Fibroblast of skin of scalp (primary cell): ENCODE results near the gene BRD1.
"Not testable (repeated sequence)": the region's sequence is repeated elsewhere in the genome, so short reads cannot be mapped to it uniquely, and the experiment has no call there.

Source experiments
- DNase-seq: peaks from one replicate; pipeline ENCODE4 v3.0.0-alpha.2; 2013

BRD1 gene

GRCh38 chr22:49768077-49768910, 59.4 kb downstream of the BRD1 start:
- DNase-seq, result no peak

- DNase-seq, result peak; percentile 58
Measured at GRCh38 chr22:49767355-49768062, 60.2 kb downstream of the BRD1 start.

DNA sequence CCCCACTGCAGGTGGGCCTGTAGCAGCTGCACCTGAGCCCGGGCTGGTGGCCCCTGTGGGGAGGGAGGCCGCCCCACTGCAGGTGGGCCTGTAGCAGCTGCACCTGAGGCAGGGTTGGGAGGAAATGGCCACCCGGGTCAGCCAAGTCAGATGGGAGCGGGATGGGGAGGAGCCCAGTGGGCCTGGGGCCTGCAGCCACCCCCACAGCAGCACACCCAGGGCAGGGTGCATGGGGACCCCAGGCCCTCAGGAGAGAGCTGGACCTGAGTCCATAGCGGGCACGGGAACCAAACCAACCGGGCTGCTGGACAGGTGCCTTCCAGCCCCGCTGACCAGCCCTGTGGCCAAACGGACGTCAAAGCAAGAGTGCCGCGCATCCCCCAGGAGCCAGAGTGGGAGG, 61.7 kb downstream of the BRD1 start:
- DNase-seq, result no peak

DNA sequence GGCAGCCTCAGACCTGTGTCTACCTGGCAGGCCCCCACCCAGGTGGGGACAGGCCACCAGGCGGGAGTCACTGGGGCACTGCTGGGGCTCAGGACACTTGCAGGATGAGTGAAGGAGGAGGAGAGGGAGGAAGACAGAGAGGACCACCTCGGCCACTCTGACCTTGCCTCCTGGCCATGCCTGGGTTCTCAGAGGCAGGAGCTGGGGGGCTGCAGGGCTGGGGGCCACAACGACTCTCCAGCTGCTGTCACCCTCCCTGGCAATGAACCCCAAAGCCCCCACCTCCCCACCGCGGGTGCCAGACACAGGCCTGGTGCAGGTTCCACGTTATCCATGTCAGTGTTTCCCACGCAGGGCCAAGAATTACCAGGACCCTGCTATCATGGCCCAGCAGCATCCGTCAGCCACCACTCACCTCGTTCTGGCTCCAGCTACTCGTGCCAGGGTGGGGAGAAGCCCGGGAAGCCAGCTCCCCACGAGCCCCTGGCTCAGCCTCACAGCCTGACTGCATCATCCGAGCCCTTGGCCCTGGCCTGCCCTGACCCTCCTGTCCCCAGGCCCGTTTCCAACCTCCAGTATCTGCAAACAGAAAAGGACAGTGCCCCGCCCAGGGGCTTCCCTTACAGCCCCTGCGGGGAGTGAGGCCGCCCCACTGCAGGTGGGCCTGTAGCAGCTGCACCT, 62.4 kb downstream of the BRD1 start:
- no peak for DNase-seq

- DNase-seq, result peak; percentile 36
Measured at GRCh38 chr22:49764127-49764581, 63.5 kb downstream of the BRD1 start.

- no peak for DNase-seq
Measured at GRCh38 chr22:49763696-49764095, 64.0 kb downstream of the BRD1 start.

- no peak for DNase-seq
Measured at GRCh38 chr22:49763138-49763537, 64.5 kb downstream of the BRD1 start.

GRCh38 chr22:49762571-49762970, 65.1 kb downstream of the BRD1 start:
- not testable (repeated sequence) for DNase-seq

- DNase-seq, result no peak
Measured at GRCh38 chr22:49761836-49762235, 65.8 kb downstream of the BRD1 start.

DNA sequence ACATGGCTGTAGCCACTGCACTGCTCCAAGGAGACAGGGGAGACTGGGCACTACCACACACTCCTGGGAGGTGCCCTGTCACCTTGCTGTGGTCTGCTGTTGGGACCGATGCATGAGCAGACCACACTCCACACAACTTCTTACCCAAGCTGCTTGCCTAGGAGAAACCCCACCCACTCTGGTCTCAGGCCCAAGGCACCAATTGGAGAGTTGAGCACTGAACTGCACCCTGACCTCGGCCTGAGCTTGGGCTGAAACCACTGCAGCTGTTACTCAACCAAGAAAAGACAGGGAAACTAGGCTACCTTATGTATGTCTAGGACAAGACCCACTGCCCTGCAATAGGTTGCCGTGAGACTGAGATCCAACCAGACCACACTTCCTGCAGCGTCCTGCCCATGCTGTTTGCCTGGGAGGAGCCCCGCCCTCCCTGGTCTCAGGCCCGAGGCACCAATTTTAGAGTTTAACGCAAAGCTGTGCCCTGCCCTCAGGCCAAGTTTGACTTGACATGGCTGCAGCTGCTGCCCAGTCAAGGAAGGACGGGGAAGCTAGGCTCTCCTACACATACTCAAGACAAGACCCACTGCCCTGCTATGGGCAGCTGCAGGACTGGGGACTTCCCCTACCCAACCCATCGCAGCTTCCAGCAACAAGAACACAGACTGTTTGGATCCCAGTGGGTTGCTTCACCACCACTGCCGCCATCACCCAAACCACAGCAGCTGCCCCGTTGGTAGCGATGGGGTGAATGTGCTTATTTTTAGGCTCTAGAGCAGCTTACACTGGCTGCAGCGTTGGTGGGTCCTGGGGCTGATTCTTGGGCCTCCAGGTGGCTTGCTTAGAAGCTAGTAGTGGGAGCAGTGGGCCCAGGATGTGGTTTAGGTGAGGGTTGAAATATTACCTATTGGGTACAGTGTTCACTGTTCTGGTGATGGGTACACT, 66.8 kb downstream of the BRD1 start:
- no peak for DNase-seq

DNA sequence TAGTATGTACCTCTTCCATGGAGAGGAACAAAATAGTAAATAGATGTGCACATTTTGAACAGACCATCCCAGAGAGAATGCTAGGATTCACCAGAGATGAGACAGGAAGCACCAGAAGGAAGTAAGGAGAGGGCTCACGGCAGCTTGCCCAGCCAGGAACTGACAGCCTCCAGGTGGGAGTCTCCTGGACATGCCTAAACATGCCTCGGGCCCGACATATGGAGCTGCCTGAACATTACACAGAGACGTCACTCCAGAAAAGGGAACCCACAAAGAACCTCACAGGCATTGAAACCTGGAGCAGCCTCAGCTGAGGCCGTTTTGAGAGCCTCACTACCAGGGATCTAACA, 67.4 kb downstream of the BRD1 start:
- no peak for DNase-seq

DNA sequence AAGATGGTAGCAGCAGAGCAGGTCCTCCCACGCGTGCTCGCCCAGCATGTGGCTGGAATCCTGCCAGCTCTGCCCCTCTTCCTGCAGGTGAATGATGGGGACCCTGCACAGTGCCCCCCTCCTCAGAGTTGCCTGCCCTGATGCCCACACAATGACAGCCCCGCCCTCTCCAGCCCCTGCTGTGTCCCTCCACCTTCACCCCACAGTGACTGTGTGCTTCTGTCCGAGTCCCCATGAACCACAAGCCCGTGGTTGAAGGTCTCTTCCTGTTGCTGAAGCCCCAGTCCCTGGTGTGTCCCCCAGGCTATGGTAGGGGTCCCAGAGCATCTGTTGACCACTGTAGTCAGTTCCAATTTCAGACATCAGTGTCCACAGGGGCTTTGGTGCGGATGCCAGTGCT, 71.0 kb downstream of the BRD1 start:
- no peak for DNase-seq

DNA sequence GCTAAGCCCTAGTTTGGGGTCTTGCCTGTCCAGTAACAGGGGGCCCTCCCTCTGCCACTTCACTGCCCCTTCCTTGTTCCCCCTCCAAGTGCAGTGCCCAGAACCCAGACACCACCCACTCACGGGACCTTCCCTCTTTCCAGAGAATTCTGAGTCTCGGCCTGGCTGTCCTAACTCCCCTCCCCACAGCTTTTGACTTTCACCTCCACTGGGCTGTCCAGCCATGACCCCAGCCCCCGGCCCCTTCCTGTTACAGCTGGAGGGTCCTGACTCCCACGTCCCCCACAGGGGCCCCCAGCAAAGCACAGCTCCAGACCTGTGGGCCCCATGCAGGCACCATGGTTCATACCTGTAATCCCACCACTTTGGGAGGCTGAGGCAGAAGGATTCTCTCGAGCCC, 71.5 kb downstream of the BRD1 start:
- no peak for DNase-seq

DNA sequence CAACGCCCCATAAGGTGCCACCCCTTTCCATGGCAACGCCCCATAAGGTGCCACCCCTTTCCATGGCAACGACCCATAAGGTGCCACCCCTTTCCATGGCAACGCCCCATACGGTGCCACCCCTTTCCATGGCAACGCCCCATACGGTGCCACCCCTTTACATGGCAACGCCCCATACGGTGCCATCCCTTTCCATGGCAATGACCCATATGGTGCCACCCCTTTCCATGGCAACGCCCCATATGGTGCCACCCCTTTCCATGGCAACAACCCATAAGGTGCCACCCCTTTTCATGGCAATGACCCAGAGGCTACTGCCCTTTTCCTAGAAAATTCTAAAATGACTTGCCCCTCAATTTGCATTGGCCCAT, 72.1 kb downstream of the BRD1 start:
- no peak for DNase-seq

- DNase-seq, result no peak
Measured at GRCh38 chr22:49754696-49755630, 72.7 kb downstream of the BRD1 start.

DNA sequence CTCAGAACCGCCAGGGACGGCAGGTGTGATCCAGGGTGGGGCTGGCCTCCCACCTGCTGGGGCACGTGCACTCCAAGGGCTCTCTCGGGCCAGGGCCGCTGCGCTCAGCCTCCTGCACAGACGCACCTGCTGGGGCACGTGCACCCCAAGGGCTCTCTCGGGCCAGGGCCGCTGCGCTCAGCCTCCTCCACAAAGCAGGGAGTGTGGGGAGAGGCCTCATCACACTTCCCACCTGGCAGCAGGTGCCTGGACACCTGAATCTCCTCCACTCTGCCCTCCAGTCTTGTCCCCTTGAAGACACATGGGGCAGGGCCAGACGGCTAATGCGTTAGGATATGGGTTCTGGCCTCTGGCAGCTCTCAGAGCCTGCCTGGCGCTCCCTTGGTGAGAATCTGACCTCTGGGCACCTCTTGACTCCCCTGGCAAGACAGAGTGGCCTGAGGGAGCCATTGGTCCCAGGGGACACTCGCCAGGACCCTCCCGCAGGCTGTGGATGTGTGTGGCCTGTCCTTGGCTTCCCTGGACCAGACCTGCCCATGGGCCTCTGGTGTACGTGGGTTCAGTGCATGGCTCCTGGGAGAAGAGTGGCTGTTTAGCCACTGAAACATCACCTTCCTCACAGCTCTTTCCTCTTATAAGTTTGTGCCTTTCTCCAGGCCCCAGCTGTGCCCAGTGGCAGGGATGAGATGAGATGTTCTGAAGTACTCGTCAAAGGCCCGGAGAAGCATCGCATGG, 73.5 kb downstream of the BRD1 start:
- DNase-seq, result no peak

DNA sequence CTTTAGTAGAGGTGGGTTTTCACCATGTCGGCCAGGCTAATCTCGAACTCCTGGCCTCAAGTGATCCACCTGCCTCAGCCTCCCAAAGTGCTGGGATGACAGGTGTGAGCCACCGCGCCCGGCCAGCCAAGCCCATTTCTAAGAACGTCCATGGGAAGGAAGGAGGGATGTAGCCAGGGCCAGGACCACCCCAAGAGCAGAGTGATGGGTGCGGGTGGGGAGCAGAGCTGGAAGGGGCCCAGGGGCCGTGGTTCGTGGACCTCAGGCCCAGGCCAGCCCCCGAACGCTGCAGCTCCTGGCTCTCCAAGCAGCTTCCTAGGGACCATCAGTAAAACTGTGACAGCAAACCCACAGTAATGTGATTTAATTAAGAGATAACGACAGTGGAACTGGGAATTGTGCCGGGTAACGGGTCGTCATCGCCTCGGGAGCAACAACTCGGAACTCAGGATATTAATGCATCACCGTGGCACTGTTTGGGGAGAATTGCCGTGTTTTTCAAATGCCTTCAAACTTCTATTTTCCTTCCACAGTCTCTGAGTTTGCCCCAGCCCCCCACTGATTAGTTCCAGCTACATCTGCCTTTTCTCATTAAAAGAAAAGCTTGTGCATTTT, 74.3 kb downstream of the BRD1 start:
- no peak for DNase-seq

- no peak for DNase-seq
Measured at GRCh38 chr22:49752598-49753091, 75.0 kb downstream of the BRD1 start.

GRCh38 chr22:49751966-49752597, 75.6 kb downstream of the BRD1 start:
- no peak for DNase-seq
